ENCODE measurements around the gene SSH2.

SSH2 gene

DNA sequence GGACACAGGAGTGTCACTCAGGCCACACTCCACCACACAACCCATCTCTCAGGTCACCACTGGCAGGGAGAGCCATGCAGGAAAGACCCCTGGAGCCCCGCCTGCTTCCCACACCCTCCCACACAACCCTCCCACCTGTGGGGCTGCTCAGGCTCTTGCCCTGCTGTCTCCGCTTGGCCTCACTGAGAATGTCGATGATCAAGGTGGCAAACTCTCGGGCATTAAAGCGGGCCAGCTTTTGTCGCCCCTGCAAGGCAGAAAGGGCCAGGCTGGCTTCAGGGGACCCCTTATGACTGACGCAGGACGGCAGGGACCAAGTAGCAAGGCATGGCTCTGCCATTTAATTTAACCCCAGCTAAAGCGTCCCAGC lies 353.0 kb downstream of the SSH2 start:
- TF ChIP-seq CTCF (conservative IDR thresholded peaks at IDR 0.05; ENCODE audit: low read depth, low read length): no peak
- DNase-seq (ENCODE audit: low read depth): no peak
- H3K4me3 ChIP-seq (ENCODE audit: low read depth, low read length): no peak overlapping the region

GRCh38 chr17:29576214-29577000 lies 353.6 kb downstream of the SSH2 start:
- no peak overlapping the region for H3K4me3 ChIP-seq (ENCODE audit: low read depth, low read length)
- TF ChIP-seq CTCF (conservative IDR thresholded peaks at IDR 0.05; ENCODE audit: low read depth, low read length): no peak
- no peak for DNase-seq (ENCODE audit: low read depth)

All from choroid plexus epithelial cell (primary cell).